NCI-H748 treated with DMSO at 0.1 percent for 48 hours (cell line): ENCODE data around the gene ATG7.
"Not testable (repeated sequence)": the region's sequence is repeated elsewhere in the genome, so short reads cannot be mapped to it uniquely, and the experiment has no call there.

Source experiments
- DNase-seq: peaks from one replicate; lab custom pipeline; 2025; lab: John Stamatoyannopoulos, UW

The ATG7 gene

DNA sequence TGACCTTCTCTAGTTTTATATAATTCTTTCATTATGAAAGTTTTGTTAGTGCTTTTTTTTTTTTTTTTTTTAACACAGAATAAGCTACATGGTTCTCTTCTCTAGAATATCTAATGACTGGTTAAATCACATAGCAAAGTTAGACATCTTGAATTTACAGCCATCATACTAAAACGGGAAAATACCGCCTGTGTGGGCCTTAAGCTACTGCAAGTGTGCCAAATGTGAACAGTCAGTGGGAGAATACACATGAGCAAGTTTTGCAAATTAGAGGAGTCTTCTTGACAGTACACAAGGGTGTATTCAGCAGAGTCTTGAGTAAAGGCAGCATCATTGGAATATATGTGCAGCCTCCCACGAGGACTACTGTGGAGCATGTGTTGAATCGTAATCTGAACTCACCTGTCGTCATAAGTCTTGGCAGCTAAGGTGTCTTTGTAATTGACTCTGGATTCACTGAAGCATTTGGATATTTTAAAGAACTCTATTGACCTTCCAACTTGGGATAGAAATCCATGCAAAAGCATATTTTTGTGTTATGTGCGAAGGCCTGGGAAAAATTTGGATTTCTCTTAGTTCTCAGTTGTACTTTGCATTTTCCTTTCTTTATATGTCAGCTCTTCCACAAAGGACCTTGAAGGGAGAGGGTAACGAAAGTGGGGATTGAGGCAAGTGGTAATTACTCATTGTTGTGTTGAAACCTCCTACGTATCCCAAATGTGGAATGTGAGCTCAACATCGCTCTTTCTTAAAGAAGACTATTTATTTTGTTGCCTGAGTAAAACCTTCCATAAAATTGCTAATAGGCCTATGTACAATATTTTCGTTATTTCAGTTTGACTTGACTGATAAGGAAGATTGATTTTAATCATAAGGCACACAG lies 117.4 kb downstream of the ATG7 start:
- DNase-seq: no peak

DNA sequence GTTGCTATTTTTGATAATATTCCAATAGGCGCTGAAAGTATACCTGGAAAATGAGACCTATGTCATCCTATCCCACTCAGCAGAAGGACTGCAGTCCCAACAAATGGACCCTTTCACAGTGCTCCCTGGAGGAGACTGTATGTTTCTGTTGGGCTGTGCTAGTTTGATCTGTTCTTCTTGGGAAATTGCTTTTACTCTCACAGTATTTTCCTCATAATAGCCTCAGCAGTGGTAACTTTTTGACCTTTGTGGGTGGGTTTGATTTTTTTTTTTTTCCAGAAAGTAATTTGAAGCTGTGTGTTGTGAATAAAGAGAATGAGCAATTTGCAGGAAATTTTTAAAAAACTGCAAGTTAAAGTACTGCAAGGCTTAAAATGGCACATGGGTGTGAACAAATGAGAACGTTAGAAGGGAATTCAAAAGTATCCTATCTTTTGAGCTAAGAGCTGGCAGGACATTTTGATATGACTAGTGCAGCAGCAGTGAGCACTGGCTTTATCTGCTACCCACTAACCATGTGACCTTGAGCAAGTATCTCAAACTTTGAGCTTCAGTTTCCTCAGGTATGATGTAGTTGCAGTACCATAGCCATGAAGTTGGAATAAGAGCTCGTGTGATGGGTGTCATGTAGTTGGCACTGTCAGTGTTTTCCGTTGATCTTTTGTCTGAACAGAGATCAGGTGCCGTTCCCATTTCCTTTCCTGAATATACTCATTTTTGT lies 118.4 kb downstream of the ATG7 start:
- DNase-seq: no peak

- DNase-seq: no peak
Observed at GRCh38 chr3:11391174-11391879, 119.1 kb downstream of the ATG7 start.

- no peak for DNase-seq
Observed at GRCh38 chr3:11392014-11392859, 120.0 kb downstream of the ATG7 start.

DNA sequence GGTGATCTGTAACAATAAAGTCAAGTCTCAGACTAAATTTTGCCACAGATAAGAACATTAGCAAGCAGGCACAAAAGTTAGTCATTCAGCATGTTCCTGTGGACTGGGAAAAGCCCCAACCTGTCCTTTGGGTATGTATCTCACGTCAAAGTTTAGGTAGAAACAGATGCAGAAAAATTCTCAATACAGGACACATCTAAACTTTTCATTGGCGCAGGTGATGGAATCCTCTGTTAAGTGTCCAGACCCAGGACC lies 120.6 kb downstream of the ATG7 start:
- DNase-seq: no peak

- no peak for DNase-seq
Observed at GRCh38 chr3:11393401-11393800, 121.2 kb downstream of the ATG7 start.

DNA sequence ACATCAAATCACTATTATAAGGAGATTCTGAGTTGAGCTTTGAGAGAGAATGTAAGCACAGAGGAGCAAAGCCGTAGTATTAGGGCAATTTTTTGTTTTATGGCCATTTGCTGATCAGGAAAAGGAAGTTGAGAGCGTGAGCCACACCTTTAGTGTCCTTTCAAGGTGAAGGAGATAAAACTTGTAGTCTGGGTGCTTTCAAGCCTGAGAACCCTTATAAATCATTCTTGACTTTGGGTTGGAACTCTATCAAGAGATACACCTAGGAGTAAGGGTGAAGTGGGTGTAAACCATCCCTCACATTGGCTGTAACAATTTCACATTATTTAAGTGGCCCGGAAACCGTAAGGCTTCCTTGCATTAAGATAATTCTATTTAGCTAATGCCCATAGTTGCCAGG lies 122.2 kb downstream of the ATG7 start:
- no peak for DNase-seq

DNA sequence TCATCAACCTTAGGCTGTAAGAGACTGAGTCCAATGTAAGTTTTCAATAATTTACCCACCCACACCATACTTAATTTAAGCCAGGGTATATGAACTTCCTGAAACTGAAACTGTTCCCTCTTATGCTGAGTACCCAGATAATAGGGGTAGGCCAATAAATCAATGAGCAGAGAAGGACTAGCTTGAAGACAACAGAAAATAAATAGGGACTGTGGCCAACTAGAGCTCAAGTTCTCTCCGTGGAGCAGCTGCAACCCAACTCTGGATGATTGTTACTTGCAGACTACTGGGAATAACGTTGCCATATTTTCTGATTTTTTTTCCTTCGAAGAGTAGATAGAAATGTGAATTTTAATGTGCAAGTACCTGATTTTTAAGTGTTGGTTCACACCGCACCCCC lies 128.0 kb downstream of the ATG7 start:
- DNase-seq: no peak

- DNase-seq: no peak
Observed at GRCh38 chr3:11401434-11401833, 129.2 kb downstream of the ATG7 start.

- no peak for DNase-seq
Observed at GRCh38 chr3:11405323-11405722, 133.1 kb downstream of the ATG7 start.

GRCh38 chr3:11407644-11408043 lies 135.4 kb downstream of the ATG7 start:
- no peak for DNase-seq

DNA sequence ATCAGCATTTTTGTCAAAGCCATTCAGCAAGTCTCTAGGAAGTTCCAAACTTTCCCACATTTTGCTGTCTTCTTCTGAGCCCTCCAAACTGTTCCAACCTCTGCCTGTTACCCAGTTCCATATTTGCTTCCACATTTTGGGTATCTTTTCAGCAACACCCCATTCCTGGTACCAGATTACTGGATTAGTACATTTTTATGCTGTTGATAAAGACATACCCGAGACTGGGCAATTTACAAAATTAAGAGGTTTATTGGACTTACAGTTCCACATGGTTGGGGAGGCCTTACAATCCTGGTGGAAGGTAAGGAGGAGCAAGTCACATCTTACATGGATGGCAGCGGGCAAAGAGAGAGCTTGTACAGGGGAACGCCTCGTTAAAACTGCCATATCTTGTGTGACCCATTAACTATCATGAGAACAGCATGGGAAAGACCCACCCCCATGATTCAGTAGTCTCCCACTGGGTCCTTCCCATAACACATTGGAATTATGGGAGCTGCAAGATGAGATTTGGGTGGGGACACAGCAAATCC lies 136.2 kb downstream of the ATG7 start:
- DNase-seq: not testable (repeated sequence)

- no peak for DNase-seq
Observed at GRCh38 chr3:11410564-11410963, 138.4 kb downstream of the ATG7 start.

- no peak for DNase-seq
Observed at GRCh38 chr3:11411956-11412355, 139.8 kb downstream of the ATG7 start.

DNA sequence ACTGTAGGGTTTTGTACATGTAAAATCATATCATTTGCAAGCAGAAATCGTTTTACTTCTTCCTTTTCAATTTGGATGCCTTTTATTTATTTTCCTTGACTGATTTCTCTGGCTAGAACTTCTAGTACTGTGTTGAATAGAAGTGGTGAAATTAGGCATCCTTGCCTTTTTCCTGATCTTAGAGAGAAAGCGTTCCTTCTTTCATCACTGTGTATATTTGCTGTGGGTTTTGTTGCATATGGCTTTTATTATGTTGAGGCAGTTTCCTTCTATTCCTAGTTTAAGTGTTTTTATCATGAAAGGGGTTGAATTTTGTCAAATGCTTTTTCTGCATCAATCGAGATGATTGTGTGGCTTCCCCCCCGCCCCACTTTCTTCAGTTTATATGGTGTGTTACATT lies 140.9 kb downstream of the ATG7 start:
- DNase-seq: no peak

DNA sequence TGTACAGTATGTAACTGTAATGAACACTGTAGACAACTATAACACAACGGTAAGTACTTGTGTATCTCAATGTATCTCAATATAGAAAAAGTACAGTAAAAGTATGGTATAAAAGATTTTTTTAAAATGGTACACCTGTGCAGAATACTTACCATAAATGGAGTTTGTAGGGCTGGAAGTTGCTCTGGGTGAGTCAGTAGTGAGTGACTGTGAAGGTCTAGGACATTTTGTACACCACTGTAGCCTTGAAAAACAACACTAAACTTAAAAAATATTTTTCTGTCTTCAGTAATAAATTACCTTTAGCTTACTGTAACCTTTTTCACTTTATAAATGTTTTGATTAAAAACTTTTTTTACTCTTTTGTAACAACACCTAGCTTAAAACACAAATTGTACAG lies 142.9 kb downstream of the ATG7 start:
- DNase-seq: no peak

DNA sequence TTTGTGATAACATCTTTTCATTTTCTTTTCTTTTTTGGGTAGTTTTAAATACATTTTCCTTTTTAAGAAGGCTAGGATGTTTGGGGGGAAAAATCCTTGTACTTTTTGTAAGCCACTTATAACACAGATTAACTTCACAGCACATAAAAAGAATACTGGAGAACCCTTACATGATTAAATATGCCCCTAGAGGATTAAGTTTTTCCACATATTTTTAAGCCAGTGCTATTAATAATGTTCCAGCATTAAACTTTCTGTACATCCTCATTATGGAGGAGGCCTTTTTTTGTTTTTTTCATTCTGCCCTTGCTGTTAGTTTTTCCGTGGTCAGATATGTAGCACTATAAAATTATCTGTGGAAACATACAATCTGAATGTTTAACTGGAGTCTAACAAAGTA lies 147.9 kb downstream of the ATG7 start:
- DNase-seq: no peak

DNA sequence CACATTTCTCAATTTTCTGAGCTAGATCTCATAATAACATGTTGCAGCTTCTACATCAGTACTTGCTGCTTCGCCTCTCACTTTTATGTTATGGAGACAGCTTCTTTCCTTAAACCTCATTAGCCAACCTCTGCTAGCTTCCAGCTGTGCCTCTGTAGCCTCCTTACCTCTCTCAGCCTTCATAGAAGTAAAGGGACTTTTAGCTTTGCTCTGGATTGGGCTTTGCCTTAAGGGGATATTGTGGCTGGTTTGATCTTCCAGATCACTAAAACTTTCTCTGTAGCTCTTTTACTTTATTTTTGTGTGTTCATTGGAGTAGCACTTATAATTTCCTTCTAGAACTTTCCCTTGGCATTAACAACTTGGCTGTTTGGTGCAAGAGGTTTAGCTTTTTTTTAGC lies 150.1 kb downstream of the ATG7 start:
- no peak for DNase-seq

DNA sequence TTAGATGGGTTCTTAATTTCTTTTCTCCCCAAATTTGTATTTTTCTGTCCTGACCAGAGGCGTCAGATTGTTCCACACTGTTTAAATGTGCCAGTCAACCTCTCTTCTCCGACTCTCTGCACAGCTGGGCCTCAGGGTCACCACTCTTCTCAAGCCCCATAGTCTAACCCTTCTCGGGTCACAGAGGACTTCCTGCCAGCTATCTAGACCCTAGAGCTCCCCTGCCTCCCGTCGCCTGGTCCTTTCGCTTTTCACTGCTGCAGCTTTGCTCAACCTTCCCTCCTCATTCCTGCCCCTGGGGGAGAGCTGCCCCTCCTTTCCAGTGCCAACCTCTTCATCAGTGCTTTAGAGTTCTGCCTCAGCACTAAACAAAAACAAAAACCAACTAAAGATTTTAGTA lies 151.7 kb downstream of the ATG7 start:
- DNase-seq: no peak

GRCh38 chr3:11424277-11424676 lies 152.1 kb downstream of the ATG7 start:
- no peak for DNase-seq

DNA sequence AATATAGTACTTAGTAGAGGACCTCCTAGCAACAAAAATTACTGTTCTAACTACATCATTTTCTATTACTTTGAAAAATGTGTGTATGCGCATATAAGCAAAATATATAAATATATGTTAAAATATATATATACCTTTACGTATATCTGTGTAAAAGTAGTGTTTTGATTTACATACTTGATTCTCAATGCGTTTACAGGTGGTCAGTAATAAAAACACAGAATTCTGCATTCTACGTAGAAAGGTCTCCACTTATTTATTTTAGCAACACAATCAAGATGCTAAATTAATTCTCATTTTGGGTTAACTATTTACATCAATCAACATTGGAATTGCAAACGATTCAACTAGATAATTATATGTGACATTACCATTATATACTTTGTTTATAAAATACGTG lies 158.0 kb downstream of the ATG7 start:
- DNase-seq: no peak

DNA sequence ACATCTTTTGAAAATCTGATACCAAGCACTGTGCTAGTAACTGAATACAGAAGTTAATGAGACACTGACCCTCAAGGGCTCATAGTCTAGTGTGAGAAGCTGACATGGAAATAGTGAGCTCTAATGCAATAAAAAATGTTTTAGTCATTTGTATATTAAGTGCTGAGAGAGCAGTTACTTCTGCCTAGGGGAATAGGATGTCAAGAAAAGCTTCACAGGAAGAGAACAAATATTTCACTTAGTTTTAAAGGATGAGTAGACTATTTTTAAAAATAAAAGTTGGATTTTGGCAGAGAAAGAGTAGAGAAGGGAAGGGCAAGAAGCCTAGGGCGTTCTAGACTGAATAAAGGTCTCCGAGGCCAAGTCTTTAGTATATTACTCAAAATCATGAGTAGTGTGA lies 158.4 kb downstream of the ATG7 start:
- DNase-seq: no peak
